ENCODE data around the gene ZW10.

GRCh38 chr11:113773092-113773415 is 438 bp downstream of the ZW10 start:
- TF ChIP-seq POLR2A (IDR thresholded peaks at IDR 0.05) (no peak), CTCF (IDR thresholded peaks at IDR 0.05) (no peak)

Measured in esophagus squamous epithelium (tissue), 4 donors.